ENCODE measurements around the gene PLAC1.

Gene PLAC1

GRCh38 chrX:134682081-134682480, 23.8 kb upstream of the PLAC1 start:
- Mint-ChIP-seq H3K9me3 (no peaks in the 10 kb centered on the region), H3K27ac (no peak overlapping the region), H3K4me3 (no peak overlapping the region), H3K36me3 (ENCODE audit: low read depth) (no peaks in the 10 kb centered on the region), H3K4me1 (ENCODE audit: low read depth) (no peaks in the 10 kb centered on the region), H3K27me3 (ENCODE audit: low read depth) (no peaks in the 10 kb centered on the region)
- DNase-seq (ENCODE audit: low spot score) = no peak

- Mint-ChIP-seq H3K27me3 (ENCODE audit: low read depth) (no peaks in the 10 kb centered on the region), H3K27ac (no peak overlapping the region), H3K9me3 (no peaks in the 10 kb centered on the region), H3K4me3 (no peak overlapping the region), H3K36me3 (ENCODE audit: low read depth) (no peaks in the 10 kb centered on the region), H3K4me1 (ENCODE audit: low read depth) (no peaks in the 10 kb centered on the region)
- DNase-seq (ENCODE audit: low spot score) = no peak
These were observed 21.4 kb upstream of the PLAC1 start for GRCh38 chrX:134679644-134680043.

- no peaks in the 10 kb centered on the region for H3K36me3 Mint-ChIP-seq (ENCODE audit: low read depth)
- H3K27ac Mint-ChIP-seq = no peak overlapping the region
- no peaks in the 10 kb centered on the region for H3K27me3 Mint-ChIP-seq (ENCODE audit: low read depth)
- no peak overlapping the region for H3K4me3 Mint-ChIP-seq
- no peaks in the 10 kb centered on the region for H3K4me1 Mint-ChIP-seq (ENCODE audit: low read depth)
- DNase-seq (ENCODE audit: low spot score) = no peak
- H3K9me3 Mint-ChIP-seq = no peaks in the 10 kb centered on the region
These were observed 20.9 kb upstream of the PLAC1 start for GRCh38 chrX:134679221-134679620.

GRCh38 chrX:134677332-134677731, 19.1 kb upstream of the PLAC1 start:
- DNase-seq (ENCODE audit: low spot score) = no peak
- Mint-ChIP-seq H3K27ac (no peak overlapping the region), H3K9me3 (no peaks in the 10 kb centered on the region), H3K27me3 (ENCODE audit: low read depth) (no peaks in the 10 kb centered on the region), H3K36me3 (ENCODE audit: low read depth) (no peaks in the 10 kb centered on the region), H3K4me1 (ENCODE audit: low read depth) (no peaks in the 10 kb centered on the region), H3K4me3 (no peak overlapping the region)

- Mint-ChIP-seq H3K4me1 (ENCODE audit: low read depth) (peaks cover under 1% of the 10 kb centered on the region), H3K27ac (no peak overlapping the region), H3K36me3 (ENCODE audit: low read depth) (no peaks in the 10 kb centered on the region), H3K9me3 (peaks cover under 1% of the 10 kb centered on the region), H3K4me3 (no peak overlapping the region), H3K27me3 (ENCODE audit: low read depth) (no peaks in the 10 kb centered on the region)
- no peak for DNase-seq (ENCODE audit: low spot score)
These were observed 18.2 kb upstream of the PLAC1 start for GRCh38 chrX:134676436-134676835.

GRCh38 chrX:134673123-134673522, 14.9 kb upstream of the PLAC1 start:
- Mint-ChIP-seq H3K36me3 (ENCODE audit: low read depth) (no peaks in the 10 kb centered on the region), H3K27me3 (ENCODE audit: low read depth) (no peaks in the 10 kb centered on the region), H3K4me3 (no peak overlapping the region), H3K9me3 (peaks cover 3% of the 10 kb centered on the region), H3K27ac (no peak overlapping the region), H3K4me1 (ENCODE audit: low read depth) (peaks cover 2% of the 10 kb centered on the region)
- no peak for DNase-seq (ENCODE audit: low spot score)

- no peak overlapping the region for H3K27ac Mint-ChIP-seq
- peaks cover 3% of the 10 kb centered on the region for H3K9me3 Mint-ChIP-seq
- no peak overlapping the region for H3K4me3 Mint-ChIP-seq
- DNase-seq (ENCODE audit: low spot score) = no peak
- H3K4me1 Mint-ChIP-seq (ENCODE audit: low read depth) = peaks cover 2% of the 10 kb centered on the region
- H3K27me3 Mint-ChIP-seq (ENCODE audit: low read depth) = no peaks in the 10 kb centered on the region
- H3K36me3 Mint-ChIP-seq (ENCODE audit: low read depth) = no peaks in the 10 kb centered on the region
These were observed 13.8 kb upstream of the PLAC1 start for GRCh38 chrX:134672101-134672500.

GRCh38 chrX:134671294-134671693, 13.0 kb upstream of the PLAC1 start:
- H3K36me3 Mint-ChIP-seq (ENCODE audit: low read depth) = no peaks in the 10 kb centered on the region
- H3K9me3 Mint-ChIP-seq = peaks cover 3% of the 10 kb centered on the region
- peaks cover 2% of the 10 kb centered on the region for H3K4me1 Mint-ChIP-seq (ENCODE audit: low read depth)
- H3K27ac Mint-ChIP-seq = no peak overlapping the region
- H3K4me3 Mint-ChIP-seq = no peak overlapping the region
- no peak for DNase-seq (ENCODE audit: low spot score)
- H3K27me3 Mint-ChIP-seq (ENCODE audit: low read depth) = no peaks in the 10 kb centered on the region

GRCh38 chrX:134670134-134670924, 12.1 kb upstream of the PLAC1 start:
- Mint-ChIP-seq H3K27me3 (ENCODE audit: low read depth) (no peaks in the 10 kb centered on the region), H3K9me3 (peaks cover 3% of the 10 kb centered on the region), H3K27ac (no peak overlapping the region), H3K36me3 (ENCODE audit: low read depth) (no peaks in the 10 kb centered on the region), H3K4me3 (no peak overlapping the region), H3K4me1 (ENCODE audit: low read depth) (peaks cover 2% of the 10 kb centered on the region)
- no peak for DNase-seq (ENCODE audit: low spot score)

- Mint-ChIP-seq H3K4me1 (ENCODE audit: low read depth) (peaks cover 2% of the 10 kb centered on the region), H3K27me3 (ENCODE audit: low read depth) (no peaks in the 10 kb centered on the region)
- DNase-seq (ENCODE audit: low spot score) = no peak
These were observed 11.3 kb upstream of the PLAC1 start for GRCh38 chrX:134669378-134670098.

GRCh38 chrX:134664202-134664601, 5.9 kb upstream of the PLAC1 start:
- H3K4me3 Mint-ChIP-seq = no peak overlapping the region
- H3K27ac Mint-ChIP-seq = no peak overlapping the region

More at GRCh38 chrX:134669378-134670098, 11.3 kb upstream of the PLAC1 start:
- H3K9me3 Mint-ChIP-seq = peaks cover 3% of the 10 kb centered on the region
- H3K4me3 Mint-ChIP-seq = no peak overlapping the region
- H3K36me3 Mint-ChIP-seq (ENCODE audit: low read depth) = no peaks in the 10 kb centered on the region
- no peak overlapping the region for H3K27ac Mint-ChIP-seq

GRCh38 chrX:134661295-134661694, 3.0 kb upstream of the PLAC1 start:
- peaks cover 3% of the 10 kb centered on the region for H3K27me3 Mint-ChIP-seq (ENCODE audit: low read depth)
- no peaks in the 10 kb centered on the region for H3K36me3 Mint-ChIP-seq (ENCODE audit: low read depth)
- no peaks in the 10 kb centered on the region for H3K9me3 Mint-ChIP-seq
- no peak overlapping the region for H3K27ac Mint-ChIP-seq
- H3K4me1 Mint-ChIP-seq (ENCODE audit: low read depth) = no peaks in the 10 kb centered on the region
- no peak for DNase-seq (ENCODE audit: low spot score)
- no peak overlapping the region for H3K4me3 Mint-ChIP-seq

More at GRCh38 chrX:134664202-134664601, 5.9 kb upstream of the PLAC1 start:
- peaks cover 3% of the 10 kb centered on the region for H3K27me3 Mint-ChIP-seq (ENCODE audit: low read depth)
- H3K9me3 Mint-ChIP-seq = no peaks in the 10 kb centered on the region
- no peaks in the 10 kb centered on the region for H3K4me1 Mint-ChIP-seq (ENCODE audit: low read depth)
- H3K36me3 Mint-ChIP-seq (ENCODE audit: low read depth) = no peaks in the 10 kb centered on the region
- no peak for DNase-seq (ENCODE audit: low spot score)

GRCh38 chrX:134660627-134661026, 2.4 kb upstream of the PLAC1 start:
- DNase-seq (ENCODE audit: low spot score) = no peak
- Mint-ChIP-seq H3K9me3 (no peaks in the 10 kb centered on the region), H3K27me3 (ENCODE audit: low read depth) (peaks cover 3% of the 10 kb centered on the region), H3K36me3 (ENCODE audit: low read depth) (no peaks in the 10 kb centered on the region), H3K4me3 (no peak overlapping the region), H3K27ac (no peak overlapping the region), H3K4me1 (ENCODE audit: low read depth) (no peaks in the 10 kb centered on the region)

GRCh38 chrX:134659761-134660160, 1.5 kb upstream of the PLAC1 start:
- DNase-seq (ENCODE audit: low spot score) = no peak
- Mint-ChIP-seq H3K27me3 (ENCODE audit: low read depth) (peaks cover 3% of the 10 kb centered on the region), H3K36me3 (ENCODE audit: low read depth) (no peaks in the 10 kb centered on the region), H3K4me3 (no peak overlapping the region), H3K27ac (no peak overlapping the region), H3K4me1 (ENCODE audit: low read depth) (no peaks in the 10 kb centered on the region), H3K9me3 (no peaks in the 10 kb centered on the region)
